ENCODE data around the gene PRDM10. TPM values are rescaled to one million over a fixed set of nuclear protein-coding genes. Genes with fewer than 3 reads are reported as not detected.
"Not testable (repeated sequence)": the region's sequence is repeated elsewhere in the genome, so short reads cannot be mapped to it uniquely, and the experiment has no call there.

Gene PRDM10
- total RNA-seq, 1 donor: 8.6 TPM

- H3K4me3 ChIP-seq (ENCODE audit: low read depth, low read length): no peak overlapping the region
- peak; percentile 24 for DNase-seq (ENCODE audit: low read depth)
- TF ChIP-seq CTCF (IDR thresholded peaks at IDR 0.05; ENCODE audit: insufficient read depth, low read depth, low read length): no peak
Measured at GRCh38 chr11:130020323-130020722, 17.7 kb upstream of the PRDM10 start.

GRCh38 chr11:130015846-130016245 is 13.2 kb upstream of the PRDM10 start:
- H3K4me3 ChIP-seq (ENCODE audit: low read depth, low read length); DNase-seq (ENCODE audit: low read depth): not testable (repeated sequence)

GRCh38 chr11:130008326-130008725 is 5.7 kb upstream of the PRDM10 start:
- TF ChIP-seq CTCF (IDR thresholded peaks at IDR 0.05; ENCODE audit: insufficient read depth, low read depth, low read length): no peak
- DNase-seq (ENCODE audit: low read depth): no peak
- H3K4me3 ChIP-seq (ENCODE audit: low read depth, low read length): no peak overlapping the region

GRCh38 chr11:130006929-130007328 is 4.3 kb upstream of the PRDM10 start:
- DNase-seq (ENCODE audit: low read depth): no peak
- H3K4me3 ChIP-seq (ENCODE audit: low read depth, low read length): no peak overlapping the region
- TF ChIP-seq CTCF (IDR thresholded peaks at IDR 0.05; ENCODE audit: insufficient read depth, low read depth, low read length): no peak

- no peak for DNase-seq (ENCODE audit: low read depth)
- no peak for TF ChIP-seq CTCF (IDR thresholded peaks at IDR 0.05; ENCODE audit: insufficient read depth, low read depth, low read length)
Measured at GRCh38 chr11:130003717-130004001, 1.0 kb upstream of the PRDM10 start.

GRCh38 chr11:130002846-130003716 is 446 bp upstream of the PRDM10 start:
- TF ChIP-seq CTCF (IDR thresholded peaks at IDR 0.05; ENCODE audit: insufficient read depth, low read depth, low read length): no peak
- peak overlapping the region; percentile 64 for H3K4me3 ChIP-seq (ENCODE audit: low read depth, low read length)
- peak; percentile 99 for DNase-seq (ENCODE audit: low read depth)

More at GRCh38 chr11:130003717-130004001, 1.0 kb upstream of the PRDM10 start:
- H3K4me3 ChIP-seq (ENCODE audit: low read depth, low read length): peak overlapping the region; percentile 64

GRCh38 chr11:130001461-130002351 is 929 bp downstream of the PRDM10 start:
- DNase-seq (ENCODE audit: low read depth): peak; percentile 30
- TF ChIP-seq CTCF (IDR thresholded peaks at IDR 0.05; ENCODE audit: insufficient read depth, low read depth, low read length): no peak
- peak overlapping the region; percentile 64 for H3K4me3 ChIP-seq (ENCODE audit: low read depth, low read length)

Measured in fibroblast of villous mesenchyme (primary cell).